GM23248 (cell line): ENCODE results near the gene TMEM238L. TPM values are rescaled to one million over a fixed set of nuclear protein-coding genes. Genes with fewer than 3 reads are reported as not detected.

Experiments
- DNase-seq: peaks from one replicate; pipeline ENCODE4 v3.0.0-alpha.2; 2015
- H2AFZ ChIP-seq: fragments of 200-600 bp; sonication (generic); 2 replicates; pipeline ENCODE4 v1.6.1; 2016; ENCODE audit warnings: antibody characterized with exemption
- H3F3A ChIP-seq: fragments of 200-600 bp; sonication (generic); 2 replicates; pipeline ENCODE4 v1.6.1; 2016; ENCODE audit warnings: mild to moderate bottlenecking, antibody characterized with exemption, mixed run types; ENCODE audit not compliant: insufficient read depth
- H3K27ac ChIP-seq: fragments of 200-600 bp; sonication (generic); 2 replicates; pipeline ENCODE4 v1.5.1; 2016; ENCODE audit warnings: mild to moderate bottlenecking
- H3K27me3 ChIP-seq: fragments of 200-600 bp; sonication (generic); replicated peaks from 2 replicates; pipeline ENCODE4 v1.6.1; 2016; ENCODE audit warnings: mild to moderate bottlenecking; ENCODE audit not compliant: insufficient read depth
- H3K36me3 ChIP-seq: fragments of 200-600 bp; sonication (generic); 2 replicates; pipeline ENCODE4 v1.6.1; 2016; ENCODE audit warnings: low read depth, mild to moderate bottlenecking
- H3K4me1 ChIP-seq: fragments of 200-600 bp; sonication (generic); 2 replicates; pipeline ENCODE4 v1.6.1; 2016; ENCODE audit warnings: mild to moderate bottlenecking; ENCODE audit not compliant: insufficient read depth
- H3K4me2 ChIP-seq: fragments of 200-600 bp; sonication (generic); one replicate; pipeline ENCODE4 v1.6.1; 2016; ENCODE audit warnings: mild to moderate bottlenecking; ENCODE audit not compliant: unreplicated experiment
- H3K4me3 ChIP-seq: fragments of 200-600 bp; sonication (generic); 2 replicates; pipeline ENCODE4 v1.5.1; 2016; ENCODE audit warnings: mild to moderate bottlenecking
- H3K79me2 ChIP-seq: fragments of 200-600 bp; sonication (generic); 2 replicates; pipeline ENCODE4 v1.6.1; 2016; ENCODE audit warnings: mild to moderate bottlenecking; ENCODE audit not compliant: insufficient read depth
- H3K9ac ChIP-seq: fragments of 200-600 bp; sonication (generic); 2 replicates; pipeline ENCODE4 v1.6.1; 2016; ENCODE audit warnings: mild to moderate bottlenecking
- H3K9me2 ChIP-seq: fragments of 200-600 bp; sonication (generic); 2 replicates; pipeline ENCODE4 v1.6.1; 2016; ENCODE audit warnings: mixed run types, mild to moderate bottlenecking, moderate library complexity; ENCODE audit not compliant: insufficient read depth
- H3K9me3 ChIP-seq: fragments of 200-600 bp; sonication (generic); one replicate; pipeline ENCODE4 v1.6.1; 2017; ENCODE audit warnings: low read depth
- H4K20me1 ChIP-seq: fragments of 200-600 bp; sonication (generic); 2 replicates; pipeline ENCODE4 v1.6.0; 2016; ENCODE audit not compliant: insufficient read depth
- EZH2 ChIP-seq: fragments of 200-600 bp; sonication (generic); IDR thresholded peaks from 2 replicates; pipeline ENCODE4 v1.6.1; 2018; ENCODE audit warnings: antibody characterized with exemption, mild to moderate bottlenecking; ENCODE audit not compliant: insufficient read depth, poor library complexity, severe bottlenecking
- EZH2phosphoT487 ChIP-seq: fragments of 200-600 bp; sonication (generic); IDR thresholded peaks from 2 replicates; pipeline ENCODE4 v1.6.1; 2018; ENCODE audit warnings: antibody characterized with exemption, moderate library complexity, mild to moderate bottlenecking, low read depth; ENCODE audit not compliant: insufficient read depth
- WGBS, 2 experiments: methylation state at CpG; one replicate each; pipeline ENCODE4 v1.1.6; 2015 to 2017; ENCODE audit warnings: low lambda C conversion rate in 2 of 2, low coverage in 1 of 2; ENCODE audit errors: missing lambda C conversion rate in 2 of 2; 5-methylcytosine and 5-hydroxymethylcytosine counted together
- in situ Hi-C: fragments of 300-500 bp; cut with MboI; formaldehyde crosslinking; loops from 2 replicates; pipeline ENCODE4 v1.15.0; 2020
- polyA plus RNA-seq: library from polyadenylated mRNA; unstranded; fragments of >200 nt; fragmentation: Nextera tagmentation; extraction: Ambion mirVana; gene quantifications from 2 replicates; pipeline ENCODE4 v1.2.1, GENCODE V29; 2016
- total RNA-seq: library from RNA; depleted of rRNA; stranded (reverse); fragments of >200 nt; shearing (Covaris generic); gene quantifications from 2 replicates; pipeline ENCODE4 v1.2.3, GENCODE V29; 2014

The TMEM238L gene
- total and polyA plus RNA-seq, 2 experiments from 2014 or later, result not detected

DNA sequence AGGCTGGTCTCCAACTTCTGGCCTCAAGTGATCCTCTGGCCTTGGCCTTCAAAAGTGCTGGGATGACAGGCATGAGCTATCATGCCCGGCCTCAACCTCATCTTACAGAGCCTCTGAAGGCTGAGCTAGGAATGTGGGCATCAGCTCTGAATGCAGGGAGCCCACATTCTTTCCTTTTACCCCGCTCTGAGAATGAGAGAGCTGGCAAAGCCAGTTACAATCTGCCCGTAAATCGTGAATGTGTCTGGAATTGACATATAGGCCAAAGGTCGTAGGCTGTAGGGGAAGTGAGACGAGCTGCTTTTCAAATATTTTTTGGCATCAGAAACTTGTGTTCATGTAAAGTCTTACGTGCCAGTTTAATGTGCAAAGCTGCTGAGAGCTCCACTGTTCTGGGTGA is 4.5 kb downstream of the TMEM238L start:
- Histone ChIP-seq H4K20me1 (no peaks in the 10 kb centered on the region), H3K9me3 (no peaks in the 10 kb centered on the region), H3F3A (no peaks in the 10 kb centered on the region), H3K4me1 (no peaks in the 10 kb centered on the region), H3K79me2 (no peaks in the 10 kb centered on the region), H3K4me3 (no peak overlapping the region), H3K27ac (no peak overlapping the region), H3K9me2 (no peaks in the 10 kb centered on the region), H3K36me3 (no peaks in the 10 kb centered on the region), H2AFZ (no peak overlapping the region), H3K9ac (no peak overlapping the region), H3K27me3 (no peaks in the 10 kb centered on the region; the same call in 1 of the 2 replicates), H3K4me2 (no peak overlapping the region)
- no peak for DNase-seq
- TF ChIP-seq EZH2 (no peak), EZH2phosphoT487 (no peak)
- 16% methylated on average over 7 of the region's 7 CpGs for WGBS, 2 experiments
- in situ Hi-C loops, result no loop called here

DNA sequence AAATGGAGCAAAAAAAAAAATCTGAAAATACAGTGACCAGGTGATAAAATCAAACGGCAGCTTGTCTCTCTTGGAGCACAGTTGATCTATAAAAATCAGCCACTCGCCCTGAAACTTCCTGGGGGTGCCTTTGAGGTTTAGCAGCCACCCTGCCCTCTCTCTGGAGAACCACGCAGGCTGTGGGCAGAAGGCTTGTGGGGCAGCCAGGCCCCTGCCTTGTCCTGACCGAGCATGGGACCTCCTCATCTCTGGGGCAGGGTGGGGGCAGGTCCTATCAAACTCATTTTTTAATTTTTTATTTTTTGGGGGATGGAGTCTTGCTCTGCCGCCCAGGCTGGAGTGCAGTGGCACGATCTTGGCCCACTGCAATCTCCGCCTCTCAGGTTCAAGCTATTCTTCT is 5.0 kb downstream of the TMEM238L start:
- no peak overlapping the region for H3K9ac ChIP-seq
- no peak overlapping the region for H2AFZ ChIP-seq
- H3K79me2 ChIP-seq, result no peaks in the 10 kb centered on the region
- no peaks in the 10 kb centered on the region for H3K9me2 ChIP-seq
- WGBS, 2 experiments, result 56 to 60% methylated on average over 7 of the region's 7 CpGs
- H3K4me2 ChIP-seq, result no peak overlapping the region
- H3K36me3 ChIP-seq, result no peaks in the 10 kb centered on the region
- H3K4me3 ChIP-seq, result no peak overlapping the region
- in situ Hi-C loops, result no loop called here
- DNase-seq, result no peak
- no peaks in the 10 kb centered on the region for H3K27me3 ChIP-seq
- no peaks in the 10 kb centered on the region for H3K9me3 ChIP-seq
- no peak for TF ChIP-seq EZH2phosphoT487
- no peak for TF ChIP-seq EZH2
- H3K4me1 ChIP-seq, result no peaks in the 10 kb centered on the region
- H3K27ac ChIP-seq, result no peak overlapping the region
- H4K20me1 ChIP-seq, result no peaks in the 10 kb centered on the region
- H3F3A ChIP-seq, result no peaks in the 10 kb centered on the region

DNA sequence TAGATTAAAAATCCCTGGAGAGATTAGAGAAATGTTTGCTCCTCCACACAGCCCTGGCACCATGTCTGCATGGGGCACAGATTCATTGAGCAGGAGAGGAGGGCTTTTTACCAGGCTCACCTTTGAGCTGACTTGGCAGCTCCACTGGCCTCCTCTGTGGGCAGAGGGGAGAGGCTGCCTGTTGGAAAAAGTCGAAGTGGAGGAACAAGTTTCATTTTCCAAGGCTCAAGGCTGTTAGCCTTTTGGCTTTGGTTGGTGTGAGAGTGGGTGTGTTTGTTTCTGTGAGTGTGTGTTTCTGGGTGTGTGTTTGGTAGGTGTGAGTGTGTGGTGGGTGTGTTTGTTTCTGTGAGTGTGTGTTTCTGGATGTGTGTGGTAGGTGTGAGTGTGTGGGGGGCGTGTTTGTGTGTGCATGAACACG is 5.6 kb downstream of the TMEM238L start:
- Histone ChIP-seq H3F3A (no peaks in the 10 kb centered on the region), H3K36me3 (no peaks in the 10 kb centered on the region), H3K4me2 (no peak overlapping the region), H3K9me2 (no peaks in the 10 kb centered on the region), H3K9ac (no peak overlapping the region), H2AFZ (no peak overlapping the region), H3K27ac (no peak overlapping the region), H3K79me2 (no peaks in the 10 kb centered on the region), H4K20me1 (no peaks in the 10 kb centered on the region), H3K27me3 (no peaks in the 10 kb centered on the region), H3K9me3 (no peaks in the 10 kb centered on the region), H3K4me3 (no peak overlapping the region), H3K4me1 (no peaks in the 10 kb centered on the region)
- in situ Hi-C loops, result no loop called here
- 3 to 12% methylated on average over 3 of the region's 3 CpGs for WGBS, 2 experiments
- no peak for DNase-seq
- TF ChIP-seq EZH2, result no peak
- TF ChIP-seq EZH2phosphoT487, result no peak

DNA sequence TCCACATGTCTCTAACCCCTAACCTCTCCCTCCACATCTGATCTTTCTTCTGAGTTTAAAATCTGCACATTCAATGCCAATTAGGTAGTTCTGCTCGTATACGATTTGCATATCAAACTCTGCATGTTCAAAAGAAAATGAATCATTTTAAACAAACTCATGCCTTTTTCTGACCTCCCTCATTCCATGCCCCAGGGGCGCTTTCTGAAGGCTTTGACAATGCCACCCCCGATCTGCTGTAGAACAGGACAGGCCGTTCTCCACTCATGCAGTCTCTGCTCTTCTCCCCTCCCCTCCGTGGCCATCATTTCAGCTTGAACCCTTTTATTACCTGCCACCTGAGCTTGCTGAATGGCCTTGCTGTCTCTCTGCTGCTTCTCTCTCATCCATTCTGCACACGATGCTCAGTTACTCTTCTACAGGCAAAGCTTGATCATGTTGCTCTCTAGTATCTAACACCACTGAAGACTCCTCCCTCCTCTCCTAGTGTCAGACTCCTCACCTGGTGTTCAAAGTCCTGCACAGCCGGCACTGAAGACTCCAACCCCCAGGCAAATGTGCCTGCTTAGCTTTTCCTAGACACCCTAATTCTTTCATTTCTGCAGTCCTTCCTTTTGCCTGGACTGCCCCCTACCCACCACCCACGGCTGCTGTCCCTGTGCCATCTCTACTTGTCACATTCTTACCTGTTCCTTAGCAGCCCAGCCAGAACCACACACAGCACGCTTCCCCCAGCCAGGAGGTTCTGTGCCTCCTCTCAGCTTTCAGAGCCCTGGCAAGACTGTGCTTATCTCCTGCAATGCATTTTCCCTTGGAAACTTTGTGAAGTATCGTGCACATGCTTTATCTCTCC is 6.2 kb downstream of the TMEM238L start:
- in situ Hi-C loops, result no loop called here
- no peak for DNase-seq
- no peak overlapping the region for H3K27ac ChIP-seq
- 33 to 40% methylated on average over 11 of the region's 11 CpGs for WGBS, 2 experiments
- H3K79me2 ChIP-seq, result no peaks in the 10 kb centered on the region
- TF ChIP-seq EZH2phosphoT487, result no peak
- TF ChIP-seq EZH2, result no peak
- no peak overlapping the region for H2AFZ ChIP-seq
- H3K4me3 ChIP-seq, result no peak overlapping the region
- H3K9ac ChIP-seq, result no peak overlapping the region
- no peaks in the 10 kb centered on the region for H3F3A ChIP-seq
- no peaks in the 10 kb centered on the region for H3K36me3 ChIP-seq
- H4K20me1 ChIP-seq, result no peaks in the 10 kb centered on the region
- no peaks in the 10 kb centered on the region for H3K9me2 ChIP-seq
- no peaks in the 10 kb centered on the region for H3K9me3 ChIP-seq
- no peaks in the 10 kb centered on the region for H3K4me1 ChIP-seq
- H3K27me3 ChIP-seq, result no peaks in the 10 kb centered on the region
- H3K4me2 ChIP-seq, result no peak overlapping the region

DNA sequence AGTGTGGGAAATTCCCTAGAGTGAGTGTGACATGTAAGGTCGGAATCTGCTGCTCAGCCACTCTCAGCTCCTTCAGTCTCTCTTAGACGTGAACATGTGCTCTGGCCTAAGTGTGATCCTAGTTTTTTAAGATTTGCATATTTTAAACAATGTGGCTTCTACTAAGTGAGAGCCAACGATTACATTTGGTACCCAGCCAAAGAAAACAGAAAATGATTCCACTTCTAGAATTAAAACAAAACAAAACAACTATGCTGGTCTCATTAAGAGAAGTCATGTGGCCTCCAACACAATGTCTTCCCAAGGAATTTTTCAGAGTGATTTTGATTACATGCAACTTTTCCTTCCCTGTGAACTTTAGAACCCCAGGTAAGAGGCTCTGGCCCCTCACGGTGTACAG is 10.1 kb downstream of the TMEM238L start:
- no peak overlapping the region for H2AFZ ChIP-seq
- in situ Hi-C loops, result no loop called here
- H4K20me1 ChIP-seq, result no peaks in the 10 kb centered on the region
- H3K27me3 ChIP-seq, result no peaks in the 10 kb centered on the region
- no peak overlapping the region for H3K27ac ChIP-seq
- TF ChIP-seq EZH2, result no peak
- TF ChIP-seq EZH2phosphoT487, result no peak
- no peak overlapping the region for H3K4me2 ChIP-seq
- H3F3A ChIP-seq, result no peaks in the 10 kb centered on the region
- no peak for DNase-seq
- H3K36me3 ChIP-seq, result no peaks in the 10 kb centered on the region
- WGBS, 2 experiments, result 37 to 46% methylated on average over 4 of the region's 4 CpGs
- no peaks in the 10 kb centered on the region for H3K4me1 ChIP-seq
- H3K9me2 ChIP-seq, result no peaks in the 10 kb centered on the region
- no peak overlapping the region for H3K4me3 ChIP-seq
- H3K9me3 ChIP-seq, result no peaks in the 10 kb centered on the region
- H3K9ac ChIP-seq, result no peak overlapping the region
- H3K79me2 ChIP-seq, result no peaks in the 10 kb centered on the region
